ENCODE data around the gene VSTM2B.

VSTM2B gene

GRCh38 chr19:29525901-29526729 is at the start of gene VSTM2B:
Gene VSTM2B, plus strand, starts transcription at chr19:29525994. Its CDS starts 590 bp downstream, at chr19:29526584.
- no peak within 1 kb of the TSS for H3K4me3 ChIP-seq (ENCODE audit: low read depth, low read length)
- no peak for DNase-seq (ENCODE audit: low read depth)
- no peak for TF ChIP-seq MYC (IDR thresholded peaks at IDR 0.05; ENCODE audit: low read depth, low read length)
- no peak for TF ChIP-seq MAX (IDR thresholded peaks at IDR 0.05; ENCODE audit: low read depth, low read length)
- no peak for TF ChIP-seq POLR2A (IDR thresholded peaks at IDR 0.05; ENCODE audit: extremely low read depth, insufficient read length)
- no peak for TF ChIP-seq CTCF (IDR thresholded peaks at IDR 0.05; ENCODE audit: low read depth, low read length)

- no peak overlapping the region for H3K4me3 ChIP-seq (ENCODE audit: low read depth, low read length)
- TF ChIP-seq POLR2A (IDR thresholded peaks at IDR 0.05; ENCODE audit: extremely low read depth, insufficient read length) (no peak), MYC (IDR thresholded peaks at IDR 0.05; ENCODE audit: low read depth, low read length) (no peak), CTCF (IDR thresholded peaks at IDR 0.05; ENCODE audit: low read depth, low read length) (no peak), MAX (IDR thresholded peaks at IDR 0.05; ENCODE audit: low read depth, low read length) (no peak)
- DNase-seq (ENCODE audit: low read depth), result no peak
Measured at GRCh38 chr19:29476528-29476927, 49.3 kb upstream of the VSTM2B start.

GRCh38 chr19:29477831-29478577 is 47.8 kb upstream of the VSTM2B start:
- TF ChIP-seq MAX (IDR thresholded peaks at IDR 0.05; ENCODE audit: low read depth, low read length), result no peak
- no peak for TF ChIP-seq CTCF (IDR thresholded peaks at IDR 0.05; ENCODE audit: low read depth, low read length)
- no peak for TF ChIP-seq MYC (IDR thresholded peaks at IDR 0.05; ENCODE audit: low read depth, low read length)
- no peak for TF ChIP-seq POLR2A (IDR thresholded peaks at IDR 0.05; ENCODE audit: extremely low read depth, insufficient read length)

GRCh38 chr19:29478578-29479565 is 46.9 kb upstream of the VSTM2B start:
- no peak overlapping the region for H3K4me3 ChIP-seq (ENCODE audit: low read depth, low read length)
- peak; percentile 17 for DNase-seq (ENCODE audit: low read depth)
- peak; percentile 53 for TF ChIP-seq CTCF (IDR thresholded peaks at IDR 0.05; ENCODE audit: low read depth, low read length)
- no peak for TF ChIP-seq MAX (IDR thresholded peaks at IDR 0.05; ENCODE audit: low read depth, low read length)
- no peak for TF ChIP-seq POLR2A (IDR thresholded peaks at IDR 0.05; ENCODE audit: extremely low read depth, insufficient read length)
- no peak for TF ChIP-seq MYC (IDR thresholded peaks at IDR 0.05; ENCODE audit: low read depth, low read length)

More at GRCh38 chr19:29477831-29478577, 47.8 kb upstream of the VSTM2B start:
- H3K4me3 ChIP-seq (ENCODE audit: low read depth, low read length), result no peak overlapping the region
- no peak for DNase-seq (ENCODE audit: low read depth)

- no peak for DNase-seq (ENCODE audit: low read depth)
- TF ChIP-seq POLR2A (IDR thresholded peaks at IDR 0.05; ENCODE audit: extremely low read depth, insufficient read length) (no peak), MAX (IDR thresholded peaks at IDR 0.05; ENCODE audit: low read depth, low read length) (no peak), CTCF (IDR thresholded peaks at IDR 0.05; ENCODE audit: low read depth, low read length) (no peak), MYC (IDR thresholded peaks at IDR 0.05; ENCODE audit: low read depth, low read length) (no peak)
- no peak overlapping the region for H3K4me3 ChIP-seq (ENCODE audit: low read depth, low read length)
Measured at GRCh38 chr19:29479941-29480340, 45.9 kb upstream of the VSTM2B start.
